A549 (cell line): ENCODE measurements around the gene CACTIN. TPM values are rescaled to one million over a fixed set of nuclear protein-coding genes. Genes with fewer than 3 reads are reported as not detected.
A peak's percentile ranks its signal among the peaks of the same experiment; 100 is the strongest.

Source experiments
- ATAC-seq, 2 experiments: fragments of 200-7000 bp in 1 of 2; fragments of >200 bp in 1 of 2; cut with Nextera tagmentation in 1 of 2; cut with Tn5 transposase in 1 of 2; 3 replicates each; pipeline versions ENCODE4 v1.8.0 to v1.9.1; 2018 to 2020; ENCODE audit warnings: mild to moderate bottlenecking in 1 of 2, moderate library complexity in 1 of 2
- CTCF ChIA-PET: fragments of 300-600 bp; sonication (Branson Sonifier 250); formaldehyde crosslinking; extraction: SDS; loops from one replicate; lab custom pipeline; 2021; ENCODE audit warnings: antibody characterized with exemption, inconsistent platforms; lab: Yijun Ruan, JAX
- POLR2A ChIA-PET: fragments of 350-600 bp; formaldehyde crosslinking; extraction: SDS; loops from one replicate; lab custom pipeline; 2021; ENCODE audit warnings: antibody characterized with exemption, inconsistent platforms; lab: Yijun Ruan, JAX
- DNase-seq, 2 experiments: peaks; one replicate each; pipeline versions ENCODE4 v3.0.0 to v3.0.0-alpha.2; 2011 to 2016; ENCODE audit warnings: low read depth in 1 of 2, low spot score in 1 of 2
- FAIRE-seq: peaks from 2 replicates; lab custom pipeline; 2011; peaks lifted over from hg19 to GRCh38; lab: Jason Lieb, UNC
- H3K27ac ChIP-seq, 2 experiments: fragments of >200 bp; sonication (Bioruptor Twin); formaldehyde crosslinking; 3 replicates each; pipeline ENCODE4 v1.5.1; 2016 to 2017
- H3K4me1 ChIP-seq: fragments of >200 bp; sonication (Bioruptor Twin); formaldehyde crosslinking; 3 replicates; pipeline ENCODE4 v1.6.1; 2016
- H3K4me2 ChIP-seq: fragments of >200 bp; sonication (Bioruptor Twin); formaldehyde crosslinking; 3 replicates; pipeline ENCODE4 v1.6.1; 2016
- H3K4me3 ChIP-seq: fragments of >200 bp; sonication (Bioruptor Twin); formaldehyde crosslinking; 3 replicates; pipeline ENCODE4 v1.5.1; 2016
- H3K9me3 ChIP-seq: fragments of >200 bp; sonication (Bioruptor Twin); formaldehyde crosslinking; 3 replicates; pipeline ENCODE4 v1.6.1; 2016
- CBX8 ChIP-seq: fragments of 200-600 bp; sonication (generic); IDR thresholded peaks from 2 replicates; pipeline ENCODE4 v1.6.1; 2016
- EHF ChIP-seq: fragments of 250-450 bp; sonication (Bioruptor Pico); IDR thresholded peaks from 2 replicates; pipeline ENCODE4 v1.5.0; 2020; ENCODE audit warnings: mild to moderate bottlenecking
- EHMT2 ChIP-seq: fragments of 200-600 bp; sonication (generic); IDR thresholded peaks from 2 replicates; pipeline ENCODE4 v1.6.1; 2016; ENCODE audit warnings: antibody characterized with exemption, low read depth, mild to moderate bottlenecking, moderate library complexity
- FOSB ChIP-seq: fragments of 250-450 bp; sonication (Bioruptor Pico); IDR thresholded peaks from 2 replicates; pipeline ENCODE4 v1.5.0; 2020; ENCODE audit warnings: mild to moderate bottlenecking, moderate library complexity
- HOXA7 ChIP-seq: fragments of 250-450 bp; sonication (Bioruptor Pico); IDR thresholded peaks from 2 replicates; pipeline ENCODE4 v1.5.0; 2020; ENCODE audit warnings: mild to moderate bottlenecking, moderate library complexity
- MAFK ChIP-seq: fragments of 450-650 bp; IDR thresholded peaks from 2 replicates; pipeline ENCODE4 v1.6.1; 2014; ENCODE audit not compliant: partially characterized antibody
- NFE2L2 ChIP-seq: fragments of 150-350 bp; conservative IDR thresholded peaks from 2 replicates; pipeline ENCODE4 v1.6.1; 2014; ENCODE audit warnings: low read length
- PHF8 ChIP-seq: fragments of 200-600 bp; sonication (generic); IDR thresholded peaks from 2 replicates; pipeline ENCODE4 v1.6.1; 2016; ENCODE audit warnings: low read depth, mild to moderate bottlenecking, antibody characterized with exemption, moderate library complexity, borderline replicate concordance
- POLR2A ChIP-seq: IDR thresholded peaks from 2 replicates; pipeline ENCODE4 v1.6.1; 2012; ENCODE audit warnings: mild to moderate bottlenecking, low read length
- TP53 ChIP-seq: fragments of 250-450 bp; sonication (Bioruptor Pico); IDR thresholded peaks from 2 replicates; pipeline ENCODE4 v1.5.0; 2021; ENCODE audit warnings: mild to moderate bottlenecking, moderate library complexity
- ZC3H11A ChIP-seq: fragments of 450-650 bp; IDR thresholded peaks from 2 replicates; pipeline ENCODE4 v1.6.1; 2014; ENCODE audit warnings: antibody characterized with exemption, mild to moderate bottlenecking
- WGBS: methylation state at CpG from one replicate; pipeline ENCODE4 v1.1.6; 2017; ENCODE audit errors: missing lambda C conversion rate; 5-methylcytosine and 5-hydroxymethylcytosine counted together
- polyA plus RNA-seq, 4 experiments: library from polyadenylated mRNA; depleted of rRNA in 3 of 4; stranded (reverse); fragments of >200 nt; fragmentation: RNase III in 1 of 4; extraction: RNeasy Plus Mini Kit Qiagen cat#74134 plus additional on column Dnase treatment in 1 of 4; gene quantifications; 2 replicates in 3 of 4; 3 replicates in 1 of 4; pipeline ENCODE4 v1.2.3, GENCODE V29; 2011 to 2017
- TF ChIP-seq, protein P1 (sequence below): fragments of 150-350 bp; IDR thresholded peaks from 2 replicates; pipeline ENCODE4 v1.6.1; 2014; ENCODE audit warnings: low read depth, mild to moderate bottlenecking, low read length
- TF ChIP-seq, protein P2 (sequence below): fragments of >200 bp; sonication (Bioruptor Twin); formaldehyde crosslinking; IDR thresholded peaks from 3 replicates; pipeline ENCODE4 v1.6.1; 2016
- TF ChIP-seq, protein P3 (sequence below): IDR thresholded peaks from 2 replicates; pipeline ENCODE4 v1.6.1; 2012; ENCODE audit warnings: low read depth, borderline replicate concordance
- TF ChIP-seq, protein P4 (sequence below): IDR thresholded peaks from 2 replicates; pipeline ENCODE4 v1.6.1; 2012
- TF ChIP-seq, protein P5 (sequence below): fragments of 250-450 bp; sonication (Bioruptor Pico); IDR thresholded peaks from 2 replicates; pipeline ENCODE4 v1.5.0; 2020; ENCODE audit warnings: low read depth, mild to moderate bottlenecking, moderate library complexity

The CACTIN gene
- polyA plus RNA-seq, 2 of the 4 experiments (the other 2 are of a cell fraction) = 8.3 to 14.9 TPM

DNA sequence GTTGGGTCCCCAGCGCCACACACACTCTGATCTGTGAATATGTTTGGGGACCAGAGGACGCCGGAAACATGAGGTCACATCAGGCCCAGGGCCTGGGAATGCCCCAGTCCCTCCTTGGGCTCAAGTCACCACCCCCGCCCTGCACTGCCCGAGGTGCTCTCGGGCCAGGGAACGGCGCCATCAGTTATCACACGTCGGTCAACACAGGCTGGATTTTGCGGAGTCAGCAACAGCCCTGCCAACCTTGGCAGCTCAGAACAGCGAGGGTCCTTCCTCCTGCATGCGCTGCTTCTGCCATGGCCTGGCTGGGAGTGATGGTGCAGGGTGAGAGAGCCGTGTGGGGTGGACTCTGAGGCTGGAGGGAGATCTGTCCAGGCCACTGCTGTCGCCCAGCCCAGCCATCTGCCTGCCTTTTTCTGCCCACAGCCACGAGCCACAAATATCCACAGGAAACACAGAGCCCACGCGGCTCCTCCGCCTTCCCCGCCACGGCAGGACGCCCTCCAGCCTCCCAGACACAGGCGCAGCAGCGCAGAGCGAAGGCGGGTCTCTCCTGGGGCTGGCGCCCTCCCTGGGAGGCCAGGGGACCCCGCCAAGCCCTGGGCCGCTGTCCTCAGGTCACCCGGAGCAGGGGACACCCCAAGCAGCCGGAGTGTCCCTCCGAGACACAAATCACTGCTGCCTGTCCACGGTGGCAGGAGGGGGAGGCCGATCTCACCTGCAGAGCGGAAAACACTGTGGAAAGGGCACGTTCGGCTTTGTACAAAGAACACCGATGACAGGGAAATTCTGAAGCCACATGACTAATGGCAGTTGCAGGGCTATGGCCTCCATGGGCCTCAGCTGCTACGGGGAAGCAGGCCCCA, 31.6 kb upstream of the CACTIN start:
- ChIA-PET CTCF (no interaction called here), POLR2A (no interaction called here)
- WGBS = 93% methylated on average over 20 of the region's 39 CpGs
- no peak overlapping the region for H3K27ac ChIP-seq
- H3K9me3 ChIP-seq = no peaks in the 10 kb centered on the region
- H3K4me1 ChIP-seq = no peaks in the 10 kb centered on the region
- TF ChIP-seq POLR2A (no peak), MAFK (peak; percentile 69)
- TF ChIP-seq, protein P1, sequence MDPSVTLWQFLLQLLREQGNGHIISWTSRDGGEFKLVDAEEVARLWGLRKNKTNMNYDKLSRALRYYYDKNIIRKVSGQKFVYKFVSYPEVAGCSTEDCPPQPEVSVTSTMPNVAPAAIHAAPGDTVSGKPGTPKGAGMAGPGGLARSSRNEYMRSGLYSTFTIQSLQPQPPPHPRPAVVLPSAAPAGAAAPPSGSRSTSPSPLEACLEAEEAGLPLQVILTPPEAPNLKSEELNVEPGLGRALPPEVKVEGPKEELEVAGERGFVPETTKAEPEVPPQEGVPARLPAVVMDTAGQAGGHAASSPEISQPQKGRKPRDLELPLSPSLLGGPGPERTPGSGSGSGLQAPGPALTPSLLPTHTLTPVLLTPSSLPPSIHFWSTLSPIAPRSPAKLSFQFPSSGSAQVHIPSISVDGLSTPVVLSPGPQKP = no peak
- no peak overlapping the region for H3K4me3 ChIP-seq
- no peak for FAIRE-seq
- ATAC-seq = no peak
- no peak overlapping the region for H3K4me2 ChIP-seq
- DNase-seq = no peak

DNA sequence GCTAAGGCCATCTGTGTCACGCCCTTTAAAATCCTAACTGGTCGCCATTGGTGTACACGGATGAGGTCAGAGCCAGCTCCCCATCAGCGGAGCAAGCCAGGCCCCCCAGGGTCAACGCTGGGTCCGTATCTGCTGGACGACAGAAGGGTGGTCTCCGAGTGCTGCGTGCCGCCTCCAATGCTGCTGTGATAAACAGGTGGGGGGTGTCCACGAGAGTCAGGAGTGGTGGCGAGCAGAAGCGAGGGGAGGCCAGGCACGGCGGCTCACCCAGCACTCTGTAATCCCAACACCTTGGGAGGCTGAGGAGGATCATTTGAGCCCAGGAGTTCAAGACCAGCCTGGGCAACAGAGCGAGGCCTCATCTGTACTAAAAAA, 30.8 kb upstream of the CACTIN start:
- Histone ChIP-seq H3K9me3 (no peaks in the 10 kb centered on the region), H3K27ac (no peak overlapping the region), H3K4me2 (no peak overlapping the region), H3K4me1 (no peaks in the 10 kb centered on the region), H3K4me3 (no peak overlapping the region)
- DNase-seq (no peak), ATAC-seq (no peak), FAIRE-seq (no peak)
- 92% methylated on average over 16 of the region's 16 CpGs for WGBS
- POLR2A ChIA-PET = no interaction called here
- CTCF ChIA-PET = interaction anchor here (0.6 to 2.5 kb wide), 3 partner anchors 9 to 1230 kb away, joined by 3 to 9 read pairs (median 3); no protein-coding TSS in a partner anchor
- TF ChIP-seq, protein P2, sequence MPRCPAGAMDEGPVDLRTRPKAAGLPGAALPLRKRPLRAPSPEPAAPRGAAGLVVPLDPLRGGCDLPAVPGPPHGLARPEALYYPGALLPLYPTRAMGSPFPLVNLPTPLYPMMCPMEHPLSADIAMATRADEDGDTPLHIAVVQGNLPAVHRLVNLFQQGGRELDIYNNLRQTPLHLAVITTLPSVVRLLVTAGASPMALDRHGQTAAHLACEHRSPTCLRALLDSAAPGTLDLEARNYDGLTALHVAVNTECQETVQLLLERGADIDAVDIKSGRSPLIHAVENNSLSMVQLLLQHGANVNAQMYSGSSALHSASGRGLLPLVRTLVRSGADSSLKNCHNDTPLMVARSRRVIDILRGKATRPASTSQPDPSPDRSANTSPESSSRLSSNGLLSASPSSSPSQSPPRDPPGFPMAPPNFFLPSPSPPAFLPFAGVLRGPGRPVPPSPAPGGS = no peak
- TF ChIP-seq NFE2L2 = no peak
- no peak for TF ChIP-seq HOXA7
- no peak for TF ChIP-seq TP53
- TF ChIP-seq CBX8 = no peak
- TF ChIP-seq, protein P1 = no peak
- TF ChIP-seq FOSB = no peak
- TF ChIP-seq, protein P3, sequence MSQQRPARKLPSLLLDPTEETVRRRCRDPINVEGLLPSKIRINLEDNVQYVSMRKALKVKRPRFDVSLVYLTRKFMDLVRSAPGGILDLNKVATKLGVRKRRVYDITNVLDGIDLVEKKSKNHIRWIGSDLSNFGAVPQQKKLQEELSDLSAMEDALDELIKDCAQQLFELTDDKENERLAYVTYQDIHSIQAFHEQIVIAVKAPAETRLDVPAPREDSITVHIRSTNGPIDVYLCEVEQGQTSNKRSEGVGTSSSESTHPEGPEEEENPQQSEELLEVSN = no peak

DNA sequence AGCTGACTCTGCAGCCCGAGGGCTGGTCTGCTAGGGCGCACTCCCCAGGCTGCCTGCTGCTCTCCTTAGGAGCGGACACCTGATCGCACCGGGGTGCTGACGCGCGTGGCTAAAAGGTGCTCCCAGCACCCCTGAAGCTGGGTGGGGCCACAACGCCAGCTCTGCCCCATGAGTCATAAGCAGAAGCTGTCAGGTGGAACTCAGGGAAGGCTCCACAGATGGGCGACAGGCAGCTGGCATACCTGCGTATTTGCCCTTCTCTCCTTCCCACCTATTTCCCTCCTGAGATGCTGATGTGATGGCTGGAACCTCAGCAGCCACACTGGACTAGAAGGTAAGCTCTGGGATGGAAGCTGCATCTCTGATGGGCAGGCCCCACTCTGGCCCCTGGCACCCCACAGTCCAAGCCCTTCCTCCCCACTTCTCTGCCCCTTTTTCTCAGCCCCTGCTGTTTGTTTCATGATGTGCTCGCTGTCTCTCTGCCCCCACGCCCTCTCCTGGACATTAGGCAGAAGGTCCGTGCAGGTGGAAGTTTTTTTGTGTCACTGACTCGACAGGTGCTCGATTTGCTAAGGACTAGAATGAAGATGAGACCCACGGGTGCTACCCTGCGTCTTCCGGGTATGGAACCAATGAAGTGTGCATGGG, 30.3 kb upstream of the CACTIN start:
- 98% methylated on average over 10 of the region's 19 CpGs for WGBS
- TF ChIP-seq PHF8 (no peak), EHMT2 (no peak), EHF (CRISPR knock-in tag) (no peak), ZC3H11A (no peak), TP53 (no peak)
- TF ChIP-seq, protein P4, sequence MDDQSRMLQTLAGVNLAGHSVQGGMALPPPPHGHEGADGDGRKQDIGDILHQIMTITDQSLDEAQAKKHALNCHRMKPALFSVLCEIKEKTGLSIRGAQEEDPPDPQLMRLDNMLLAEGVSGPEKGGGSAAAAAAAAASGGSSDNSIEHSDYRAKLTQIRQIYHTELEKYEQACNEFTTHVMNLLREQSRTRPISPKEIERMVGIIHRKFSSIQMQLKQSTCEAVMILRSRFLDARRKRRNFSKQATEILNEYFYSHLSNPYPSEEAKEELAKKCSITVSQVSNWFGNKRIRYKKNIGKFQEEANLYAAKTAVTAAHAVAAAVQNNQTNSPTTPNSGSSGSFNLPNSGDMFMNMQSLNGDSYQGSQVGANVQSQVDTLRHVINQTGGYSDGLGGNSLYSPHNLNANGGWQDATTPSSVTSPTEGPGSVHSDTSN = no peak
- TF ChIP-seq, protein P5, sequence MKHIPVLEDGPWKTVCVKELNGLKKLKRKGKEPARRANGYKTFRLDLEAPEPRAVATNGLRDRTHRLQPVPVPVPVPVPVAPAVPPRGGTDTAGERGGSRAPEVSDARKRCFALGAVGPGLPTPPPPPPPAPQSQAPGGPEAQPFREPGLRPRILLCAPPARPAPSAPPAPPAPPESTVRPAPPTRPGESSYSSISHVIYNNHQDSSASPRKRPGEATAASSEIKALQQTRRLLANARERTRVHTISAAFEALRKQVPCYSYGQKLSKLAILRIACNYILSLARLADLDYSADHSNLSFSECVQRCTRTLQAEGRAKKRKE (CRISPR knock-in tag) = no peak
- ChIA-PET CTCF (interaction anchor here (0.6 to 2.5 kb wide), 3 partner anchors 9 to 1229 kb away, joined by 3 to 9 read pairs (median 3); no protein-coding TSS in a partner anchor), POLR2A (no interaction called here)
- DNase-seq (no peak), ATAC-seq (no peak), FAIRE-seq (no peak)
- no peak overlapping the region for H3K27ac ChIP-seq
- no peaks in the 10 kb centered on the region for H3K9me3 ChIP-seq
- no peak overlapping the region for H3K4me3 ChIP-seq
- no peak overlapping the region for H3K4me2 ChIP-seq
- H3K4me1 ChIP-seq = no peaks in the 10 kb centered on the region
